HPDE6-E6E7 (cell line): ENCODE results near the gene DNAJB2.
A peak's percentile ranks its signal among the peaks of the same experiment; 100 is the strongest.
"Not testable (repeated sequence)": the region's sequence is repeated elsewhere in the genome, so short reads cannot be mapped to it uniquely, and the experiment has no call there.

Source experiments
- DNase-seq: peaks from one replicate; pipeline ENCODE4 v3.0.0; 2011; ENCODE audit warnings: missing footprints; ENCODE audit errors: extremely low spot score

The DNAJB2 gene

GRCh38 chr2:219300022-219300421 is 20.9 kb downstream of the DNAJB2 start:
- no peak for DNase-seq

- DNase-seq: no peak
Measured at GRCh38 chr2:219302412-219302968, 23.3 kb downstream of the DNAJB2 start.

GRCh38 chr2:219304223-219304622 is 25.1 kb downstream of the DNAJB2 start:
- DNase-seq: no peak

GRCh38 chr2:219306047-219306446 is 26.9 kb downstream of the DNAJB2 start:
- no peak for DNase-seq

- DNase-seq: peak; percentile 64
Measured at GRCh38 chr2:219308142-219309101, 29.3 kb downstream of the DNAJB2 start.

GRCh38 chr2:219309278-219309677 is 30.1 kb downstream of the DNAJB2 start, which contains the start of gene PTPRN:
TSS of gene PTPRN (minus strand) at chr2:219309401. CDS start at chr2:219309332, 69 bp downstream.
- no peak for DNase-seq

GRCh38 chr2:219312683-219313263 is 33.6 kb downstream of the DNAJB2 start:
- DNase-seq: not testable (repeated sequence)

- no peak for DNase-seq
Measured at GRCh38 chr2:219314804-219315468, 35.8 kb downstream of the DNAJB2 start.

- no peak for DNase-seq
Measured at GRCh38 chr2:219323434-219323833, 44.3 kb downstream of the DNAJB2 start.

GRCh38 chr2:219325136-219325535 is 46.0 kb downstream of the DNAJB2 start:
- DNase-seq: no peak

- DNase-seq: no peak
Measured at GRCh38 chr2:219325657-219326315, 46.6 kb downstream of the DNAJB2 start.

GRCh38 chr2:219327719-219328118 is 48.6 kb downstream of the DNAJB2 start:
- no peak for DNase-seq

GRCh38 chr2:219331560-219332213 is 52.5 kb downstream of the DNAJB2 start:
- DNase-seq: peak; percentile 28

- DNase-seq: no peak
Measured at GRCh38 chr2:219332542-219332941, 53.4 kb downstream of the DNAJB2 start, which contains the start of gene RESP18. TSS of gene RESP18 (minus strand) at chr2:219332744.

GRCh38 chr2:219334076-219334475 is 54.9 kb downstream of the DNAJB2 start:
- DNase-seq: no peak

- DNase-seq: no peak
Measured at GRCh38 chr2:219335373-219335786, 56.2 kb downstream of the DNAJB2 start.
